Jurkat, Clone E6-1 (cell line): ENCODE results near the gene CRABP1.

Experiments
- DNase-seq: peaks from one replicate; pipeline ENCODE4 v3.0.0-alpha.2; 2011; ENCODE audit warnings: low read depth, low spot score
- H3K4me3 ChIP-seq: 2 replicates; pipeline ENCODE4 v1.5.1; 2011; ENCODE audit warnings: mild to moderate bottlenecking, low read length, control low read depth, moderate library complexity

Gene CRABP1

GRCh38 chr15:78315686-78316282 lies 24.4 kb upstream of the CRABP1 start:
- DNase-seq = peak; percentile 12
- no peak overlapping the region for H3K4me3 ChIP-seq

GRCh38 chr15:78316283-78317083 lies 23.7 kb upstream of the CRABP1 start:
- DNase-seq = no peak

DNA sequence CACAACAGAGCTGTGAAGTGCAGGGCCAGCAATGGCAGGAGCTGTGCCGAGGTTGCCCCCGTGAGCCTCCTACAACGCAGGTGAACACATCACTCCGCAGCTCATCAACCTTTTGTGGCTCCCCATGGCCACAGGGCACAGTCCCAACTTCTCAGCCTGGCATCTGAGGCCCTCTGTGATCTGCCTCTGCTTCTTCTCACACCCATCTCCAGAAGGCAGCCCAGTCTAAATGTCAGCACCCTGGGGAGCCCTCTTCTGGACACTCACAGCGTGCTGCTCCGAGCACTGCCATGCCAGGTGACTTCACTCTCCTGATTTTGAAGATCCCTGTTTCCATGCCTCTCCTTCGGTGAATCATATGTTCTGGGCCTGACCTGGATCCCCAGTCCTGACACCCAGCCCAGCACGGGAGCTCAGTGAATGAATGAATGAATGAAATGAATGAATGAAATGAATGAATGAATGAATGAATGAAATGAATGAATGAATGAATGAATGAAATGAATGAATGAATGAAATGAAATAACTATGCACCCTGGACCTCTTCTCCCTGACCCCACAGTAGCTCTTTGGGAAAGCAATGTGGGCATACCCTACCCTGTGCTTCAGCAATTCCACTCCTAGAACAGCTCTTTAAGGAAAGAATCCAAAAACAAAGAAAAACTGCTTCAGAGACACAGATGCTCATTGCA lies 22.9 kb upstream of the CRABP1 start:
- H3K4me3 ChIP-seq = no peak overlapping the region
- no peak for DNase-seq

More at GRCh38 chr15:78316283-78317083, 23.7 kb upstream of the CRABP1 start:
- H3K4me3 ChIP-seq = no peak overlapping the region

DNA sequence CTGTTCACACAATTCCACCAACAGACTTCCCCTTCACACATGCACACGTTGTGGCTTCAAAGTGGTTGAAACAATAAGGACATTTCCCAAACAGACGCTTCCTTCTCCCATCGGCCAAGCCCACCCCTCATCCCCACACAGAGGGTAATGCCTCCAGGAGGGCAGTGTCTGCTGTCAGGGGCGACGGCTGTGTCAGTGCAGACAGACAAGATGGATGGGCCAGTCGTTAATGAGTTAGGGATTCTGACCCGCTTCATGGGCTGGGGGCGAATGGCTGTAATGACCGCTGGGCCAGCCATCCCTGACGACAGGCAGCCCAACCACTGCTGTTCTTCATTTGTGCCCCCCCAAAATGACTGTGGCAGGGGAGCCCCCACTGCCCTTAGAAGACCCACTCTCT lies 20.6 kb upstream of the CRABP1 start:
- H3K4me3 ChIP-seq = no peak overlapping the region
- DNase-seq = no peak

- no peak for DNase-seq
- H3K4me3 ChIP-seq = no peak overlapping the region
These were observed 20.0 kb upstream of the CRABP1 start for GRCh38 chr15:78320183-78320582.

- DNase-seq = no peak
- H3K4me3 ChIP-seq = no peak overlapping the region
These were observed 19.0 kb upstream of the CRABP1 start for GRCh38 chr15:78321041-78321570.

DNA sequence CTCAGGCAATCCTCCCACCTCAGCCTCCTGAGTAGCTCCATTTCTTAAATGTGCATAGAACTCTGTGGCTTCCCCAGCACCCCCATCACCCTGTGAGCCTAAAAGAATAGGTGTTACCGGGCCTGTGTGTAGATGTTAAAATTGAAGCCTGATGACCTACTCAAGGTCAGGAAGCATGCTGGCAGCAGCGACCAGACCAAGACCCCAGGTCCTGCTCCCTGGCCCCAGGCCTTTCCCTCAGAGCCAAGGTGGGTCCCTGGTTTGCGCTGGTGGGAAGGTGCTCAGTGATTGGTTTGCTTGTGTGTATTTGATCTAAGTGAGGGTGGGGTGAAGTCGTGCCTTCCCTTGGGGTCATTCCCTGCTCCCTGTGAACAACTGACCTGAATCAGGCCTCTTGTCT lies 18.4 kb upstream of the CRABP1 start:
- DNase-seq = no peak
- H3K4me3 ChIP-seq = no peak overlapping the region

DNA sequence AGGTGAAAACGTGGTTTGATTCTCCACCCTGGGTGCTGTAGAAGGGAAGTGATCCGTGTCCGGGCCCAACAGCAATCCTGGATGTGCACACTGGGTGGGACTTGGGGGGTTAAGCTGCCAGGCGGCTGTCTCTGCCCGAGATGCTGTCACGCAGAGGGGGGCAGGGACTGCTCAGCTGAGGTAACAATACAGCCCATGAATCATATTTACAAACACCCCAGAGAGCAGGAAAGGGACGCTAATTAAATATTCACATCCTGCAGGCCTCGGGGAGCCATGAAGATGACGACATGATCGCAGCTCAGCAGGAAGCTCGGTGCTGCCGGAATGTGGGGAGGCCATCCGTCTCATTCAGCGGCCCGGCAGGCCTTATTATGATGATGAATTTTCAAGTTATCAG lies 17.9 kb upstream of the CRABP1 start:
- H3K4me3 ChIP-seq = no peak overlapping the region

GRCh38 chr15:78322724-78323521 lies 17.2 kb upstream of the CRABP1 start:
- no peak for DNase-seq
- no peak overlapping the region for H3K4me3 ChIP-seq

More for the DNA sequence above, 17.9 kb upstream of the CRABP1 start:
- no peak for DNase-seq

DNA sequence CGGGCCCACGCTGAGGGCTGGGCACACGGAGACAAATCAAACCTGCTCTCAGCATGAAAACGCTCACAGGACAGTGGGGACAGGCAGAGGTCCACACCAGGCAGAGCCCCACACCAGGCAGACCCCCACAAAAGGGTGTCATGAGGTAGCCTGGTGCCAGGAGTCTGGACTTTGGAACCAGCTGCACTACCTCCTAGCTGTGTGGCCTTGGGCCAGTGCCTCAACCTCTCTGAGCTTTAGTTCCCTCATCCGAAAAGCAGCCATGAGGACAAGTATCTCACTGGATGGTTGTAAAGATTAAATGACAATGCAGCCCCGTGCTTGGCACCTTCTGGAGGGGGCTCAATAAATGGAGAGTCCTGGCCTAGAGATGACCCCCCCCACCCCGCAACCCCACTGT lies 16.5 kb upstream of the CRABP1 start:
- DNase-seq = no peak
- no peak overlapping the region for H3K4me3 ChIP-seq

- no peak overlapping the region for H3K4me3 ChIP-seq
- DNase-seq = no peak
These were observed 16.0 kb upstream of the CRABP1 start for GRCh38 chr15:78324144-78324543.

GRCh38 chr15:78325092-78325843 lies 14.9 kb upstream of the CRABP1 start:
- no peak for DNase-seq
- no peak overlapping the region for H3K4me3 ChIP-seq

DNA sequence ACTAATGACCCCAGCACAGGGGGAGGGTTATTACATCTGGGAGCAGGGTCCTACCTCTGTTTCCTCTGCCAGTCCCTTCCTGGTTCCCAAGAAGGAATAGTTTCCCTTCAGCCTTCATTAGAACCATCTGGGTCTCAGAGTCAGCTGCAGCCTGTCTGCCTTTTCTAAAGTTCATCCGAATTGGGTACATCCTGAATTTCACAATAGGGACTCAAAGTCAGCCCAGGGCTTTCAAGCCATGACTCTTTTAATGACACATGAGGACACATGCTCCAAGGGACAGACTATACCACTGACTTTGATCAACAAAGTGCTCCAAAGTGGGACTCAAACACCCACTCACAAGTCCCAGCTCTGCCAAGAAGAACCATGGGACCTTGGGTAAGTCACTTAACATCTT lies 12.7 kb upstream of the CRABP1 start:
- no peak overlapping the region for H3K4me3 ChIP-seq
- no peak for DNase-seq

DNA sequence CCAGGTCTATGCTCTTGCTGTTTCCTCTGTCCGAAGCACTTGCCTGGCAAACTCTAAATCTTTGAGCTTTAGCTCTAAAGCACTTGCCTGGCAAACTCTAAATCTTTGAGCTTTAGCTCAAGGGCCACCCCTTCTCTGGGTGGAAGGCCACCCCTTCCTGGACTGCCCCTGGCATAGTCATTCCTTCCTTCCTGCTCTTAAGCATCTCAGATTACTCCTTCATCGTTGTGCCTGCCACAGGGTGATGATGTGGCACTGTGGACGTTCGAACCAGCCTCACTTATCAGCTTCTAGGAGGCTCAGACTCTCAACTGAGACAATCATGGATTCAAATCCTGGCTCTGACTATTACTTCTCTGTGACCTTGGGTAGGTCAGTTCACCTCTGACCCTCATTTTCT lies 10.5 kb upstream of the CRABP1 start:
- H3K4me3 ChIP-seq = no peak overlapping the region
- DNase-seq = no peak

- no peak overlapping the region for H3K4me3 ChIP-seq
- no peak for DNase-seq
These were observed 5.3 kb upstream of the CRABP1 start for GRCh38 chr15:78334845-78335244.

GRCh38 chr15:78335985-78336384 lies 4.2 kb upstream of the CRABP1 start:
- DNase-seq = no peak
- H3K4me3 ChIP-seq = no peak overlapping the region

GRCh38 chr15:78338781-78339180 lies 1.4 kb upstream of the CRABP1 start:
- no peak for DNase-seq
- no peak overlapping the region for H3K4me3 ChIP-seq

DNA sequence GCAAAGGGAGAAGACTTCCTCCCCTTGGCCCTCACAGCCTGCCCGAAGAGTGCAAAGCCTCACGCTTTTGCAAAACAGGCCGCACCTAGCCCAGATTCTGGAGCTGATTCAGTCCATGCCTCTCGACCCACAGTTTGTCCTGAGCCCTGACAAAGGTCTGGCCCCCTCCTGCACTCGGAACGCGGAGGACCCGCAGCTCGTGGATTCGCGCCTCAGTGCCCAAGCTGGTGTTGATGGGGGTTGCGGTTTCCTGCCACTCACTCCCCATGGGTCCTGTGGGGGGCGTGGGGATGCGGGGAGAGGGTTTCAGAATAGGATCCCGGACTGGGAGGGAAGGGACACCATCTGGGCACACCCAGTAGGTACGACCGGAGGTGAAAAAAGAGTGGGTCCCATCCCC lies 594 bp upstream of the CRABP1 start:
- no peak for DNase-seq
- no peak overlapping the region for H3K4me3 ChIP-seq
